ENCODE results near the gene SLC25A22. TPM values are rescaled to one million over a fixed set of nuclear protein-coding genes. Genes with fewer than 3 reads are reported as not detected.

The SLC25A22 gene
- total and polyA plus RNA-seq, 9 of the 15 experiments (the other 6 are each of a cell fraction or from before 2014, with no cell fraction given), result 0.41 to 55.4 (median 11.4) TPM

DNA sequence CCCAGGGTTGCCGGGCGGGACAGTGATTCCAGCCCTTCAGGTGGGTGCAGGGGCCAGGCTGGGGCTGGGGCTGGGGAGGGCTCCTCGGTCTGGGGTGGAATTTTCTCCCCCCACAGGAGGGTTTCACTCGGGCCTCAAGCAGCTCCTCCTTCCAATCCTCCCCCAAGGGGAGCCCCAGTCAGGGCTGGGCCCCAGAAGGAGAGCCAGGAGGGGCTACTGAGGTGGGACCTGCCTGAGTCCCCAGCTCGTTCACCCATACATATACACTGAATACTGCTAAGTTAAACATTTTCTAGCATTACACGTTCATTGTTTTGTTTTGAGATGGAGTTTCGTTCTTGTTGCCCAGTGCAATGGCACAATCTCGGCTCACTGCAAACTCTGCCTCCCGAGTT, 28.1 kb upstream of the SLC25A22 start:
- H3K27ac ChIP-seq (ENCODE audit: extremely low read depth, low read depth, low read length), result peak overlapping the region; percentile 85; the same call in 2 of the 3 replicates
- DNase-seq (ENCODE audit: extremely low read depth in 1 of 4, low spot score in 3 of 4) (no peak), FAIRE-seq (no peak), ATAC-seq (peak; percentile 0; the same call in 1 of the 3 replicates)
- peaks cover 10% of the 10 kb centered on the region; the same call in 2 of the 3 replicates for H3K79me2 ChIP-seq (ENCODE audit: control insufficient read depth, insufficient read depth, low read length)
- H3K36me3 ChIP-seq (ENCODE audit: control insufficient read depth, insufficient read depth, low read length), result peaks cover 41% of the 10 kb centered on the region; the same call in 1 of the 3 replicates
- no peaks in the 10 kb centered on the region for H3K9me3 ChIP-seq (replicated peaks; ENCODE audit: control insufficient read depth, insufficient read depth, low read depth, low read length)
- BruUV-seq (replicated peaks), result TSS peak; percentile 53
- no peaks in the 10 kb centered on the region for H3K27me3 ChIP-seq (ENCODE audit: control insufficient read depth in 2 of 2, insufficient read depth in 2 of 2, low read length in 2 of 2)
- 0 out of 2 replicates have a peak, but pooled peaks cover 2% of the 10 kb centered on the region for H4K20me1 ChIP-seq (replicated peaks; ENCODE audit: control insufficient read depth, insufficient read depth, low read length)
- ChIA-PET POLR2A (interaction anchor here (0.6 to 1.9 kb wide), 5 partner anchors 10 to 33 kb away, joined by 3 to 6 read pairs (median 3); no protein-coding TSS in a partner anchor), CTCF (ENCODE audit: low intra/inter-chr PET ratio) (no interaction called here)
- no peak for TF ChIP-seq SPI1 (IDR thresholded peaks at IDR 0.05; ENCODE audit: borderline replicate concordance, low read depth, low read length)
- TF ChIP-seq ZNF239 (CRISPR knock-in tag; IDR thresholded peaks at IDR 0.05), result no peak
- no peak for TF ChIP-seq MAFK (IDR thresholded peaks at IDR 0.05; ENCODE audit: low read length)
- TF ChIP-seq MYC (IDR thresholded peaks at IDR 0.05; ENCODE audit: low read depth, low read length), result no peak
- TF ChIP-seq MYC (CRISPR knock-in tag; IDR thresholded peaks at IDR 0.05; ENCODE audit: borderline replicate concordance, low read depth), result no peak
- TF ChIP-seq HDAC2 (IDR thresholded peaks at IDR 0.05), result no peak
- TF ChIP-seq AFF1 (IDR thresholded peaks at IDR 0.05; ENCODE audit: low read depth in 1 of 2, partially characterized antibody in 2 of 2), result no peak
- no peak for TF ChIP-seq CHAMP1 (IDR thresholded peaks at IDR 0.05)
- no peak for TF ChIP-seq ZNF778 (CRISPR knock-in tag; IDR thresholded peaks at IDR 0.05)
- TF ChIP-seq ESRRB (CRISPR knock-in tag; IDR thresholded peaks at IDR 0.05; ENCODE audit: borderline replicate concordance), result no peak
- peak overlapping the region; percentile 52; the same call in 1 of the 2 replicates for H3K4me3 ChIP-seq
- peak overlapping the region; percentile 80; the same call in 1 of the 2 replicates for H3K4me2 ChIP-seq (ENCODE audit: insufficient read depth, low read length)
- intact Hi-C loops (cut with micrococcal nuclease) (no loop called here), in situ Hi-C loops (cut with MboI) (no loop called here)
- H3K9ac ChIP-seq (ENCODE audit: insufficient read depth in 1 of 2, low read depth in 2 of 2, low read length in 2 of 2), result peak overlapping the region; percentile 75 to 81
- 62% methylated on average over 7 of the region's 9 CpGs for WGBS (ENCODE audit: insufficient coverage, low coverage, missing lambda C conversion rate)
- no peak overlapping the region for H2AFZ ChIP-seq (ENCODE audit: low read depth, low read length)
- peaks cover 22 to 93% of the 10 kb centered on the region in 2 experiments for H3K4me1 ChIP-seq (replicated peaks in 1 of 2; ENCODE audit: control insufficient read depth in 2 of 2, insufficient read depth in 2 of 2, low read length in 2 of 2)
- peaks cover 4% of the 10 kb centered on the region for H3K9me1 ChIP-seq (ENCODE audit: control insufficient read depth, insufficient read depth, low read length)

Measured in K562 (cell line).